SU-DHL-6 (cell line): ENCODE measurements around the gene LRRC55.
"Not testable (repeated sequence)": the region's sequence is repeated elsewhere in the genome, so short reads cannot be mapped to it uniquely, and the experiment has no call there.

Source experiments
- CTCF ChIP-seq: fragments of 200-600 bp; sonication (generic); IDR thresholded peaks from one replicate; pipeline ENCODE4 v1.5.1; 2017; ENCODE audit warnings: antibody characterized with exemption, mild to moderate bottlenecking, low read length, moderate library complexity; ENCODE audit not compliant: insufficient read depth, poor library complexity, severe bottlenecking
- EZH2phosphoT487 ChIP-seq: fragments of 200-600 bp; sonication (generic), shearing (Covaris generic); conservative IDR thresholded peaks from 2 replicates; pipeline ENCODE4 v1.6.1; 2018; ENCODE audit warnings: mild to moderate bottlenecking, antibody characterized with exemption, low read length, moderate library complexity, mixed read lengths

DNA sequence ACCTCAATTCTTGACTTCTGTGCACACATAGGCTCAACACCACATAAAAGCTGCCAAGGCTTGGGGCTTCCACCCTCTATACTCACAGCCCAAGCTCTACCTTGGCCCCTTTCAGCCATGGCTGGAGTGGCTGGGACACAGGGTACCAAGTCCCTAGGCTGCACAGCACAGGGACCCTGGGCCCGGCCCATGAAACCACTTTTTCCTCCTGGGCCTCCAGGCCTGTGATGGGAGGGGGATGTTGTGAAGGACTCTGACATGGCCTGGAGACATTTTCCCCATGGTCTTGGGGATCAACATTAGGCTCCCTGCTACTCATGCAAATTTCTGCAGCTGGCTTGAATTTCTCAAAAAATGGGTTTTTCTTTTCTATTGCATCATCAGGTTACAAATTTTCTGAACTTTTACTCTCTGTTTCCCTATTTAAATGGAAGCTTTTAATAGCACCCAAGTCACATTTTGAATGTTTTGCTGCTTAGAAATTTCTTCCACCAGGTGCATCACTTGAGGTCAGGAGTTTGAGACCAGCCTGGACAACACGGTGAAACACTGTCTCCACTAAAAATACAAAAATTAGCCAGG, 11.9 kb upstream of the LRRC55 start:
- not testable (repeated sequence) for TF ChIP-seq CTCF, EZH2phosphoT487
